NT2/D1 (cell line): ENCODE data around the gene TOR2A.
A peak's percentile ranks its signal among the peaks of the same experiment; 100 is the strongest.
"Not testable (repeated sequence)": the region's sequence is repeated elsewhere in the genome, so short reads cannot be mapped to it uniquely, and the experiment has no call there.

Experiments
- DNase-seq: peaks from one replicate; pipeline ENCODE4 v3.0.0-alpha.2; 2011; ENCODE audit warnings: low read depth, low spot score
- H3K27me3 ChIP-seq: 2 replicates; pipeline ENCODE4 v1.6.0; 2011; ENCODE audit warnings: mild to moderate bottlenecking; ENCODE audit not compliant: insufficient read length, insufficient read depth
- H3K36me3 ChIP-seq: 2 replicates; pipeline ENCODE4 v1.6.1; 2011; ENCODE audit warnings: mild to moderate bottlenecking, low read length, mixed read lengths; ENCODE audit not compliant: insufficient read depth, insufficient read length
- H3K4me1 ChIP-seq: 2 replicates; pipeline ENCODE4 v1.5.1; 2011; ENCODE audit not compliant: insufficient read depth, insufficient read length
- H3K4me3 ChIP-seq: 2 replicates; pipeline ENCODE4 v1.5.1; 2011; ENCODE audit warnings: low read depth; ENCODE audit not compliant: insufficient read length
- H3K9ac ChIP-seq: 2 replicates; pipeline ENCODE4 v1.6.0; 2011; ENCODE audit warnings: low read depth; ENCODE audit not compliant: insufficient read length
- H3K9me3 ChIP-seq: 2 replicates; pipeline ENCODE4 v1.5.1; 2011; ENCODE audit warnings: mild to moderate bottlenecking, low read length; ENCODE audit not compliant: insufficient read depth
- SUZ12 ChIP-seq: IDR thresholded peaks from 2 replicates; pipeline ENCODE4 v1.6.1; 2011; ENCODE audit not compliant: insufficient read length, insufficient read depth; ENCODE audit errors: extremely low read depth
- YY1 ChIP-seq: IDR thresholded peaks from 2 replicates; pipeline ENCODE4 v1.6.1; 2011; ENCODE audit not compliant: insufficient read length, insufficient read depth
- ZNF274 ChIP-seq: IDR thresholded peaks from 2 replicates; pipeline ENCODE4 v1.6.1; 2011; ENCODE audit warnings: mild to moderate bottlenecking, low read depth, low read length

The TOR2A gene

DNA sequence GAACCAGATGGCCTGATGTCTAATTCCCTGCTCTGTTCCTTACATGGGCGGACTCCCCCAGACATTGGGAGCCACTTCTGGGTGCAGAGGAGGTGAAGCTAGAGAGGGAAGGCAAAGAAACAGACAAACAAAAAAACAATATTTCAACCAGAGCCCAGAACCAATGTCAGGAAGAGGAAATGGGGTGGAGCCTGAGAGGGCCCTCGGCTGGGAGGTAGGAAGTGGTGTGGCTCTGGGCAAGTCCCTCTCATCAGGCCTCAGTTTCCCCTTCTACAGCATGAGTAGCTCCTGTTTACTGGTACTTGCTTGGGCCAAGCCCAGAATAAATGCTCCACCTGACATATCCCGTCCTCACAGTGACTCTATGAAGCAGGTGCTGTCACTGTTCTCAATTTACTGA lies 32.3 kb upstream of the TOR2A start:
- no peak for DNase-seq
- H3K9ac ChIP-seq: peak overlapping the region; percentile 50
- peaks cover 3% of the 10 kb centered on the region for H3K36me3 ChIP-seq
- H3K9me3 ChIP-seq: no peaks in the 10 kb centered on the region
- TF ChIP-seq YY1 (no peak), SUZ12 (no peak), ZNF274 (no peak)
- peaks cover 31% of the 10 kb centered on the region for H3K4me1 ChIP-seq
- no peak overlapping the region for H3K4me3 ChIP-seq
- no peaks in the 10 kb centered on the region for H3K27me3 ChIP-seq

DNA sequence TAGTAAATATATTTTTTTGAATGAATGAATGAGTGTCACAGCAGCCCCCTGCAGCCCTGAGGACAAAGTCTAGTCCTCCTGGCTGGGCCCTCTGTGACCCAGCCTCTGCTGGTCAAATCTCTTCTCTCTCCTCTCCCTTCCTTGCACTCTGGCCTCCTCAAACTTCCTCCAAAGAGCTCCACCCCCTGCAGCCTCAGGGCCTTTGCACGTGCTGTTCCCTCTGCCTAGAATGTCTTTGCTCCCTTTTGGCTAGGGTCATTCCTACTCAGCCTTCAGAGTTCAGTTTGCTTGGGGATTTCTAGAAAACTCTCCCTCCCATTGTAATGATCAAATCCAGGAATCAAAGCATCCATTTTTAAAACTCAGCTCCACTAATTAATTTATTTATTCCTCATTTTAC lies 30.3 kb upstream of the TOR2A start:
- Histone ChIP-seq H3K9me3 (no peaks in the 10 kb centered on the region), H3K27me3 (no peaks in the 10 kb centered on the region), H3K4me1 (peaks cover 28% of the 10 kb centered on the region), H3K4me3 (no peak overlapping the region), H3K9ac (no peak overlapping the region), H3K36me3 (peaks cover 3% of the 10 kb centered on the region)
- TF ChIP-seq SUZ12 (no peak), YY1 (no peak), ZNF274 (no peak)
- no peak for DNase-seq

DNA sequence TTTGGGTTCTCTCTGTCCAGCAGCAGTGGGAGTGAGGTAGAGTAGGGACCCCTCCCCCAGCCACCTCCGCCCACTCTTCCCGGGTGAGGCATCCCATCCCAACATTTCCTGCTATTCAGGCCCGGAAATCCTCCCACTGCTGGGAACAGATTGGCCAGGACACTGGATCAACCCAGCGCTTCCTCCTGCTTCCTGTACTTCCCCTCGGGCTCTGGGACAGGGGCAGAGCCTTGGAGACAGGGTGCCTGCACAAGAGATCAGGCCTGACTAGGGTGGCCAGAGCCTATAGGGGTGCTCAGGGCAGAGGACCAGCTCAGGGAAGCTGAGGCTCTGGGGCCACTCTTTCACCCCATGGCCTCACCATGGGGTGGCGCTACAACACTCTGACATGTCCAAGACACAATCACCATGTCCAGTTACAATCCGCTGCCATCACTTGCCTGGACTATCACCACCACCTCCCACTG lies 28.9 kb upstream of the TOR2A start:
- Histone ChIP-seq H3K36me3 (peaks cover 3% of the 10 kb centered on the region), H3K4me3 (no peak overlapping the region), H3K9me3 (no peaks in the 10 kb centered on the region), H3K27me3 (no peaks in the 10 kb centered on the region), H3K4me1 (peaks cover 21% of the 10 kb centered on the region), H3K9ac (no peak overlapping the region)
- TF ChIP-seq ZNF274 (no peak), SUZ12 (no peak), YY1 (no peak)
- DNase-seq: no peak

DNA sequence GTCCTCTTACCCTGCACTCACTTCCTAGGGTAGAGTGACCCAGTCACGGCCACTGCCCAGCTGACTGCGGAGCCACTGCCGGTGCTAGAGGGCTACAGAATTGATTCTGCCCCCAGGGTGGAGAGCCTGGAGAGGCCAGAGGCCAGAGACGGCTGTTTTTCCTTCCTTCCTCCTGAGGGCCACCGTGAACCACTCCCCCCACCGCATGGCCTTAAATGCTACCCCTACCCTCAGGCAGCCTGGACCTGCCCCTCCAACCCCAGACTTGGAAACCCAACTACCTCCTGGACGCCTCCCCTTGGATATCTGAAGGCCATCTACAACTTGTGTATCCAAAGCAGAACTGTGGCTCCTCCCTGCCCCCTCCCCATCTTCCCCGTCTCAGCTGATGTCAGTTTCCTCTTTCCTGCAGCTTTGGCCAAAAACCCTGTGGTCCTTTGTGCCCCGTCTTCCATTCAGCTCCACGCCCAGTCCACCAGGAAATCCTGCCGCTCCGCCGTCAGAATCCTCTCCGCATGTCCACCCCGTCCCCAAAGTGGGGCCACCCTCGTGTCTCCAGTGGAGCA lies 27.1 kb upstream of the TOR2A start:
- no peaks in the 10 kb centered on the region for H3K9me3 ChIP-seq
- TF ChIP-seq ZNF274: no peak
- no peak for TF ChIP-seq SUZ12
- TF ChIP-seq YY1: no peak

DNA sequence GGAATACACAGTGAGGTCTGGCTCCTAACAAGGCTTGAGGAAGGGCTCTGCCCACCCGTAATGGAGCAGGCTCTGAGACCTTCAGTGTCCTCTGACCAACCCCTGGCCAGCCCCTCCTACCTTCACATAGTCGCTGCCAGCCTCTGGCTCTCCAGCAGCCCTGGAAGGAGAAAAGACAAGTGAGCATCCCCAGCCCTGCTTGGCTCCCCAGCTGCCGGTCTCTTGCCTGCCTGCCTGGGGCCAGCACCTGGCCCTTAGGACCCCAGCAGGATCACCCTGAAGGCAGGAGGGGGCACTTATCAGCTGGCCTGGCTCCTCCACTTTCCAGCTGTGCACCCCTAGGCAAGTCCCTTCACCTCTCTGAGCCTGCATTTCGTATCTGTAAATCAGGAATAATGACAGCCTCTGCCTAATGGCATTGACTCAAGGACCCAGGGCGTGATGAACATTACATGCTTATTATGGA lies 26.4 kb upstream of the TOR2A start:
- Histone ChIP-seq H3K9ac (no peak overlapping the region), H3K4me3 (no peak overlapping the region), H3K36me3 (no peaks in the 10 kb centered on the region)

More for the DNA sequence above, 27.1 kb upstream of the TOR2A start:
- Histone ChIP-seq H3K36me3 (peaks cover 3% of the 10 kb centered on the region), H3K4me1 (peaks cover 18% of the 10 kb centered on the region), H3K27me3 (no peaks in the 10 kb centered on the region), H3K4me3 (no peak overlapping the region), H3K9ac (peak overlapping the region; percentile 13)
- no peak for DNase-seq

DNA sequence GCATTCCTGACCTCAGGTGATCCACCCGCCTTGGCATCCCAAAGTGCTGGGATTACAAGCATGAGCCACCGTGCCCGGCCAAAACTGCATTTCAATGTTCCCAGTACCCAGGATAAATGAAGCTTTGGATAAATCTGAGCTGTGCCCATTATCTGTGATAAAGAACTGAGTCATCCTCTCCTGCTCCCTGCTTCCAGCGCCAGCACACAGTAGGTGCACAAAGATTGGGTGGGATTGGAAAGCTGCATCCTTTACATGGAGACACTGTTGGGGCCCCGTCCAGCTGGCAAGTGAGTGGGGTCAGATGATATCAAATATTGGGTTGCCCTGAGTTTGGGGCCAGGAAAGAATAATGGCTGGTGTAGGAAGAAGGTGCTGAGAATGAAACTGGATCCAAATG lies 26.0 kb upstream of the TOR2A start:
- no peak for DNase-seq

More for the DNA sequence above, 26.4 kb upstream of the TOR2A start:
- TF ChIP-seq ZNF274 (no peak), SUZ12 (no peak), YY1 (no peak)
- no peak for DNase-seq
- Histone ChIP-seq H3K27me3 (no peaks in the 10 kb centered on the region), H3K4me1 (peaks cover 15% of the 10 kb centered on the region), H3K9me3 (no peaks in the 10 kb centered on the region)

DNA sequence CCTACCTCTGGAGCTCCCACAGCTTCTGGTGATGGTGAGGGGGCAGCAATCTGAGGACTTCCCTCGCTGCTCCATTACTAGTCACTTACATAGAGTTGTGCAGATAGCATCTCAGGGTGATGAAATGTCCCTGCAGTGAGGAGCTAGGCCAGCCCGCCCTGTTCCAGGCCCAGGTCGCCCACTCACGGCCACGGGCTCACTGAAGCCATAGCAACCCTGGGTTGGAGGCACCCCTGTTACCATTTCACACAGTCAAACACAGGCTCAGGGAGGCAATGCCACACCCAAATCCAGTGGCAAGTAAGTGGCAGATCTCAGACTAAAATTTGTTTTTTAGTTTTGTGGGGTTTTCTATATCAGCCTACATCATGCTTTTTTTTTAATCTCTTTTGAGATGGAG lies 23.7 kb upstream of the TOR2A start:
- Histone ChIP-seq H3K4me3 (no peak overlapping the region), H3K9me3 (no peaks in the 10 kb centered on the region), H3K9ac (no peak overlapping the region), H3K4me1 (peaks cover 18% of the 10 kb centered on the region), H3K27me3 (peaks cover 25% of the 10 kb centered on the region), H3K36me3 (no peaks in the 10 kb centered on the region)
- DNase-seq: no peak
- TF ChIP-seq YY1 (no peak), SUZ12 (no peak), ZNF274 (no peak)

More for the DNA sequence above, 26.0 kb upstream of the TOR2A start:
- H3K27me3 ChIP-seq: peaks cover 5% of the 10 kb centered on the region
- H3K4me1 ChIP-seq: peaks cover 15% of the 10 kb centered on the region
- H3K9me3 ChIP-seq: no peaks in the 10 kb centered on the region
- no peak overlapping the region for H3K9ac ChIP-seq
- TF ChIP-seq YY1 (no peak), SUZ12 (no peak), ZNF274 (no peak)
- H3K4me3 ChIP-seq: no peak overlapping the region
- H3K36me3 ChIP-seq: no peaks in the 10 kb centered on the region

DNA sequence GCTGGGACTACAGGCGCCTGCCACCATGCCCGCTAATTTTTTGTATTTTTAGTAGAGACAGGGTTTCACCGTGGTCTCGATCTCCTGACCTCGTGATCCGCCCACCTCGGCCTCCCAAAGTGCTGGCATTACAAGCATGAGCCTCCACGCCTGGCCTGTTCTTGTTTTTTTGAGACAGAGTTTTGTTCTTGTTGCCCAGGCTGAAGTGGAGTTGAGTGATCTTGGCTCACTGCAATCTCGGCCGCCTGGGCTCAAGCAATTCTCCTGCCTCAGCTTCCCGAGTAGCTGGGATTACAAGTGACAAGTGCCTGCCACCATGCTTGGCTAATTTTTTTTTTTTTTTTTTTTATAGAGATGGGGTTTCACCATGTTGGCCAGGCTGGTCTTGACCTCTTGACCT lies 21.7 kb upstream of the TOR2A start:
- H3K9me3 ChIP-seq, H3K36me3 ChIP-seq, DNase-seq, H3K9ac ChIP-seq, H3K4me3 ChIP-seq: not testable (repeated sequence)
- Histone ChIP-seq H3K27me3 (peaks cover 46% of the 10 kb centered on the region), H3K4me1 (peaks cover 14% of the 10 kb centered on the region)
